AG04450 (cell line): ENCODE results near the gene P2RY11. TPM values are rescaled to one million over a fixed set of nuclear protein-coding genes. Genes with fewer than 3 reads are reported as not detected.
A peak's percentile ranks its signal among the peaks of the same experiment; 100 is the strongest.

Experiments used
- CTCF ChIA-PET: fragments of 300-600, 350-600 bp; formaldehyde crosslinking; extraction: SDS; loops from one replicate; lab custom pipeline; 2022; ENCODE audit warnings: antibody characterized with exemption, inconsistent platforms; lab: Charles Lee
- POLR2A ChIA-PET: fragments of 350-600 bp; formaldehyde crosslinking; extraction: SDS; loops from one replicate; lab custom pipeline; 2021; ENCODE audit warnings: antibody characterized with exemption, inconsistent platforms; lab: Yijun Ruan, JAX
- DNase-seq: peaks from one replicate; pipeline ENCODE4 v3.0.0-alpha.2; 2011; ENCODE audit warnings: low read depth, low spot score
- H3K27ac ChIP-seq: one replicate; pipeline ENCODE4 v1.5.1; 2012; ENCODE audit warnings: low read depth, low read length, control low read depth
- H3K27me3 ChIP-seq: one replicate; pipeline ENCODE4 v1.6.0; 2012; ENCODE audit warnings: low read length; ENCODE audit not compliant: control insufficient read depth, insufficient read depth
- H3K4me3 ChIP-seq: 2 replicates; pipeline ENCODE4 v1.5.1; 2011; ENCODE audit warnings: mild to moderate bottlenecking, low read depth, low read length, control low read depth
- H3K9me3 ChIP-seq: 2 replicates; pipeline ENCODE4 v1.5.1; 2012; ENCODE audit warnings: low read length; ENCODE audit not compliant: control insufficient read depth, insufficient read depth
- polyA plus RNA-seq: library from polyadenylated mRNA; depleted of rRNA; stranded (reverse); fragments of >200 nt; gene quantifications from 2 replicates; pipeline ENCODE4 v1.2.3, GENCODE V29; 2011
- TF ChIP-seq, protein P1 (sequence below): IDR thresholded peaks from 2 replicates; pipeline ENCODE4 v1.5.1; 2011; ENCODE audit warnings: low read depth, low read length, control low read depth, inconsistent platforms

Gene P2RY11
- polyA plus RNA-seq, 1 experiment: 1.0 TPM

DNA sequence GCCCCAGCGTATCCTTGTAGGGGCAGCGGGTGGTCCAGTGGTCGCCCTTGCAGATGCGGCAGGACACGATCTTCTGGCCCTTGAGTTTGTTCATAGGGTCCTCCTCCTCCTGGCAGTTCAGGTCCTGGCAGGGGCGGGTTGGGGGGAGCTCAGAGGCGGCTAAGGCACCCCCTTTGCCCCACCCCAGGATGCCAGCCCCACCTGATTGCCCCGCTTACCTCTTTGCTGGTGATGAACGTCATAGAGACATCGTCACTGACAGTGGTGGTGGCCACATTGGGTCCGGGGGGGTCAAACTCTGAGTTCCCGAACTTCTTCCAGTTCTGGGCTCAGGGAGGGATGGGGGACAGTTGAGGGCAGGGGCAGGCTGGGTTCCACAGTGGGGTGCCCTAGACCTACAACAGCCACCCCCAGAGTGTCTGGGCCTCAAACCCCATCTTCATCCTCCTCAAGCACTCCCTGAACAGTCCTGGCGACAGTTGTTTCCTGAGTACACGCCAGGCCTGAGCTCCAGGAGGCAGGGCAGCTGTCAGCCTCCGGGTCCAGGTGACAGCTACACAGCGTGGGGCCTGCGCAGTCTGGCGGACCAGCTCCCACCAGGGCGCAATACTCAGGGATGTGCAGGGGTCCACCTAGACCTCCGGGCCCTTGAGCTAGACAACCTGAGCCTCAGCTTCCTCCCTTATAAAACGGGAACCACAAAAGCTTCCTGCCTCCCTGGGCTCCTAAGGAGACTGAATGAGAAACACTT lies 5.5 kb downstream of the P2RY11 start:
- DNase-seq: no peak

GRCh38 chr19:10118960-10119359 lies 7.5 kb downstream of the P2RY11 start:
- DNase-seq: no peak
- CTCF ChIA-PET: interaction anchor here (3.0 kb wide), 1 partner anchor 131 kb away, joined by 14 read pairs; no protein-coding TSS in a partner anchor
- TF ChIP-seq, protein P1, sequence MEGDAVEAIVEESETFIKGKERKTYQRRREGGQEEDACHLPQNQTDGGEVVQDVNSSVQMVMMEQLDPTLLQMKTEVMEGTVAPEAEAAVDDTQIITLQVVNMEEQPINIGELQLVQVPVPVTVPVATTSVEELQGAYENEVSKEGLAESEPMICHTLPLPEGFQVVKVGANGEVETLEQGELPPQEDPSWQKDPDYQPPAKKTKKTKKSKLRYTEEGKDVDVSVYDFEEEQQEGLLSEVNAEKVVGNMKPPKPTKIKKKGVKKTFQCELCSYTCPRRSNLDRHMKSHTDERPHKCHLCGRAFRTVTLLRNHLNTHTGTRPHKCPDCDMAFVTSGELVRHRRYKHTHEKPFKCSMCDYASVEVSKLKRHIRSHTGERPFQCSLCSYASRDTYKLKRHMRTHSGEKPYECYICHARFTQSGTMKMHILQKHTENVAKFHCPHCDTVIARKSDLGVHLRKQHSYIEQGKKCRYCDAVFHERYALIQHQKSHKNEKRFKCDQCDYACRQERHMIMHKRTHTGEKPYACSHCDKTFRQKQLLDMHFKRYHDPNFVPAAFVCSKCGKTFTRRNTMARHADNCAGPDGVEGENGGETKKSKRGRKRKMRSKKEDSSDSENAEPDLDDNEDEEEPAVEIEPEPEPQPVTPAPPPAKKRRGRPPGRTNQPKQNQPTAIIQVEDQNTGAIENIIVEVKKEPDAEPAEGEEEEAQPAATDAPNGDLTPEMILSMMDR: no peak
- Histone ChIP-seq H3K4me3 (peak overlapping the region; percentile 97), H3K27me3 (no peaks in the 10 kb centered on the region), H3K27ac (peak overlapping the region; percentile 78), H3K9me3 (peaks cover 5% of the 10 kb centered on the region; the same call in 1 of the 2 replicates)
- POLR2A ChIA-PET: interaction anchor here (1.0 kb wide), 1 partner anchor 13 kb away, joined by 6 read pairs; the partner anchor contains the start of gene PPAN

More for the DNA sequence above, 5.5 kb downstream of the P2RY11 start:
- no peak overlapping the region for H3K4me3 ChIP-seq
- POLR2A ChIA-PET: interaction anchor here (1.5 kb wide), 2 partner anchors 11 to 21 kb away, joined by 5 read pairs; partner anchors contain the start of gene PPAN
- CTCF ChIA-PET: interaction anchor here (1.0 kb wide), 1 partner anchor 133 kb away, joined by 3 read pairs; no protein-coding TSS in a partner anchor
- H3K27ac ChIP-seq: no peak overlapping the region
- TF ChIP-seq, protein P1: no peak
- no peaks in the 10 kb centered on the region for H3K27me3 ChIP-seq
- peaks cover 5% of the 10 kb centered on the region; the same call in 1 of the 2 replicates for H3K9me3 ChIP-seq

DNA sequence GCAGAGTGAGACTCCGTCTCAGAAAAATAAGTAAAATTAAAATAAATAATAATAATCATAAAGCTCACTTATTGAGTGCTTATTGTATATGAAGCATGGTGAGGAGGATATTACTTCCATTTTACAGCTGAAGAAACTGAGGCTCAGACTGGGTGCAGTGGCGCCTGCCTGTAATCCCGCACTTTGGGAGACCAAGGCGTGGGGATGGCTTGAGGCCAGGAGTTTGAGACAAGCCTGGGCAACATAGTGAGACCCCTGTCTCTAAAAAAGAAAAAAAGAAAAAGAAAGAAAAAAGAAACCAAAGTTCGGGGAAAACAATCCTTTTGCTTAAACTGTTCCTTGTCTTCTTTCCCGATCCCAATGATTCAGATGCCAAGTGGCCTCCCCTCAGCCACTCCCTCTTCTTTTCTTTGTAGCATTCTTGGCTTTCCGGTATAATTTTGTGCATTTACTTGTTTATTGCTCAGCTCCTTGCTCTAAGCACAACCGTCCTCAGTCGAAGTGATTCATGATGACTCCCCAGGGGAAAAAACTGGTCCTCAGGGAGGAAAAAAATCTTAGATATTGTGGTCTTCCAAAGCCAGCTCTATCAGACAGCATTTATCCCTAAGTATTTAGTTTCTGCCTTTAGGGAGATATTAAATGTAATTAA lies 9.2 kb downstream of the P2RY11 start:
- ChIA-PET CTCF (interaction anchor here (0.5 to 3.0 kb wide), 10 partner anchors 10 to 129 kb away, joined by 3 to 14 read pairs (median 4); partner anchors contain the start of gene DNMT1), POLR2A (interaction anchor here (0.7 to 1.3 kb wide), 4 partner anchors 10 to 27 kb away, joined by 3 to 10 read pairs (median 4); partner anchors contain the start of gene PPAN)
- Histone ChIP-seq H3K9me3 (no peaks in the 10 kb centered on the region; the same call in 1 of the 2 replicates), H3K27me3 (no peaks in the 10 kb centered on the region), H3K4me3 (no peak overlapping the region), H3K27ac (peak overlapping the region; percentile 63)
- DNase-seq: peak; percentile 50
- TF ChIP-seq, protein P1: no peak

- CTCF ChIA-PET: interaction anchor here (0.6 to 1.3 kb wide), 5 partner anchors 9 to 138 kb away, joined by 3 to 5 read pairs (median 4); no protein-coding TSS in a partner anchor
- Histone ChIP-seq H3K27ac (peak overlapping the region; percentile 39), H3K4me3 (no peak overlapping the region), H3K9me3 (no peaks in the 10 kb centered on the region; the same call in 1 of the 2 replicates), H3K27me3 (no peaks in the 10 kb centered on the region)
- TF ChIP-seq, protein P1: no peak
- POLR2A ChIA-PET: interaction anchor here (0.5 to 1.3 kb wide), 7 partner anchors 8 to 663 kb away, joined by 3 to 9 read pairs (median 3); partner anchors contain the start of genes PPAN and RAVER1
- DNase-seq: peak; percentile 39
These were observed 10.6 kb downstream of the P2RY11 start for GRCh38 chr19:10122045-10122444.
